GM21423 (cell line): ENCODE measurements around the gene RPS15.
"Not testable (repeated sequence)": the region's sequence is repeated elsewhere in the genome, so short reads cannot be mapped to it uniquely, and the experiment has no call there.

ENCODE experiments used
- ATAC-seq: cut with Tn5 transposase; IDR thresholded peaks from one replicate; pipeline ENCODE4 v1.9.1; 2021; ENCODE audit warnings: mild to moderate bottlenecking, moderate library complexity; ENCODE audit not compliant: unreplicated experiment

Gene RPS15

GRCh38 chr19:1418951-1419738 lies 19.1 kb upstream of the RPS15 start:
- ATAC-seq = no peak

GRCh38 chr19:1420085-1420484 lies 18.1 kb upstream of the RPS15 start:
- ATAC-seq = not testable (repeated sequence)

DNA sequence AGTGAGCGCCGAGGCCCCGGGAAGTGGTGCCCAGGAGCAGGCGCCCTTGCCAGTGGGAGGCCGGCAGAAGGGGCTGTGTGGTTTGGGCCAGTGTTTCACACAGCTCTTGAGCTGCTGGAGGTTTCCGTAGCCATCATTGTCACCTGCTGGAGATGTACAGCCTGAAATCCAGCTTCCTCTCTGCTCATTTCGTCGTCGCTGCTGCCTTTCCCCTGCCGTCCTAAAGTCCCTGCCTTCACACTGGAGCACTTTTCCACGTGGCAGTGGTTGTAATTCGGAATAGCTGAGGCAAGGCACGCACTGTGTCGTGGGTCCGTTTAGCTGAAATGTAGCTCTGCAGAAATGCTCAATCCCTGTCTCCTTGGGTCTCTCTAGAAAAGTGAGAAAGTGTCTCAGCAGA lies 17.6 kb upstream of the RPS15 start:
- ATAC-seq = no peak

DNA sequence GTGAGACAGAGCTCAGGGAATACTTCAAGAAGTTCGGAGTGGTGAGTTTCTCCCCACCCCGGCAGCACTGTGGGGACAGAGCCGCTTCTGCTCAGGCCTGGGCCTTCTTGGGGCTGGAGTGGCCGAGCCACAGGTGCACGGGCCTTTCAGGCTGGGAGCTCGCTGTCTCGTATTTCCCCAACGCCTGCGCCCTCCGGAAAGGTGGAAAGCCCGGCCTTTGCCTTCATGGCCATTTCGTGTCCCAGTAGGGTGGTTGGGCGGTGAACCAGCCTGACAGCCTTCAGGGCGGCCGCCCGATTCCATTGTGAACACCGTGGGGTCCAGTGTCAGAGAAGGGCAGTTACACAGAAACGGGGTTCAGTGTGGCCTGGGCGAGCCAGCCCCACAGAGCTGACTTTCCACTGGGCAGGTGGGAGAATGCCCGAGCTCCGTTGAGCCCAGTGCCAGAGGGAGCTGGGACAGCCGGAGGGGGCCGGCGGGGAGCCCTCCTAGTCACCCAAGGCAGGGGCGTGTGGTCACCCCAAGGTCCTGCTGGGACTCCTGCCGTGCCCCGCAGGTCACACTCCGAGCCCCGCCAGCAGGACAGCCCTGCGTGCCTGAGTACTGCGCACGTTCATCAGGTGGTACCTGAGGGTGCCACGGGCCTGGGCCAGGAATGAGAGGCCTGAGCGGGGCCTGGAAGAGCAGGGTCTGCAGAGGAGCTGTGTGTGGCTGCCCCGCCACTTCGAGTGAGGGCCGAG lies 16.8 kb upstream of the RPS15 start:
- ATAC-seq = no peak

DNA sequence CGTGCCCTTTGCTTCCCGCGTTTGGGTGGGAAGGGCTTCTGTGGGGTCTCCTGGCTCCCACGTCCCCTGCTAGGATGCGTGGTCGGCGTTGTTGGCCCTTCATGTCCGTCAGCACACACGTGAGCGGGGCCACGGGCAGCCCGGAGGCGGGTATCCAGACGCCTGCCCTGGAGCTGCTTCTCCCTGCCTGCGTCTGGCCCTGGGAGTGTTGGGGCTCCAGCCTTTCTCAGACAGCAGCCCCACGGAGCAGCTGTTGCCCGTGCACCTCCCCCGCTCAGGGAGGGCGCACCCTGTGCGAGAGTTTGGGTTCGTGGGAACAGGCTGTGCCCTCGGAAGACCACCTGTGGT lies 16.3 kb upstream of the RPS15 start:
- ATAC-seq = no peak

DNA sequence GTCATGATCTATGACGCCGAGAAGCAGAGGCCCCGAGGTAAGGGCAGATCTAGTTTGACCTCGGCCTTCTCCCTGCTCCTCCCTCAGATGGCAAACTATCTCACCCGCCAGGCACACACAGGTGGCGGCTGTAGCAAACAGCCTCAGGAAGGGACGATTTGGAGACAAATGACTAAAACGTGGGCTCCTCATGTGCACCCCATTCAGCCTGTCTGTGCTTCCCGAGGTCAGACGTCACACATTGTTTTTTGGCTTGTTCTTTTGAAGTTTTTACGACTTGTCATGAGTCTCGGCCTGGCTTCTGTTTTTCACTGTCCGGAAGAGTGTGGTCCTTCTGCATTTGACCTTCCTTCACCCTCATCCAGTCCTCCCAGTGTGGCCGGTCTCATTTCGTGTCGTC lies 15.8 kb upstream of the RPS15 start:
- ATAC-seq = no peak

DNA sequence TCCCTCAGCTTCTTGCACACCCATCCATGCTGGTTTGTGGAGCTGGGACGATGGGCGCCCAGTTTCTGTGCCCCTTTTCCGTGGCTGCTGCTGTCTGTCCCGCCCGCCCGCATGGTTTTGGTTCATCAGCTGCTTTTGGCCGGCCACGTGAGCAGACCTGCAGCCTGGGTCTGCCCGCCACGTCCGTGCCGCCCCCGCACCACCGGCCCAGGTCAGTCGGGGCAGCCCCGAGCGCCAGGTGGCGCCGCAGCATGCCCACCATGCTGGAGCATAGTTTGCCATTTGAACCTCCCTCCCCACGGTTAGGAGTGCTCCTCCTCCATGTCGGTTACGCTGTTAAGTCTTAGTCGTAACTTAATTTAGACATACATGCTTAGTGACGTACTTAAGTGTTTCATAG lies 15.3 kb upstream of the RPS15 start:
- no peak for ATAC-seq

DNA sequence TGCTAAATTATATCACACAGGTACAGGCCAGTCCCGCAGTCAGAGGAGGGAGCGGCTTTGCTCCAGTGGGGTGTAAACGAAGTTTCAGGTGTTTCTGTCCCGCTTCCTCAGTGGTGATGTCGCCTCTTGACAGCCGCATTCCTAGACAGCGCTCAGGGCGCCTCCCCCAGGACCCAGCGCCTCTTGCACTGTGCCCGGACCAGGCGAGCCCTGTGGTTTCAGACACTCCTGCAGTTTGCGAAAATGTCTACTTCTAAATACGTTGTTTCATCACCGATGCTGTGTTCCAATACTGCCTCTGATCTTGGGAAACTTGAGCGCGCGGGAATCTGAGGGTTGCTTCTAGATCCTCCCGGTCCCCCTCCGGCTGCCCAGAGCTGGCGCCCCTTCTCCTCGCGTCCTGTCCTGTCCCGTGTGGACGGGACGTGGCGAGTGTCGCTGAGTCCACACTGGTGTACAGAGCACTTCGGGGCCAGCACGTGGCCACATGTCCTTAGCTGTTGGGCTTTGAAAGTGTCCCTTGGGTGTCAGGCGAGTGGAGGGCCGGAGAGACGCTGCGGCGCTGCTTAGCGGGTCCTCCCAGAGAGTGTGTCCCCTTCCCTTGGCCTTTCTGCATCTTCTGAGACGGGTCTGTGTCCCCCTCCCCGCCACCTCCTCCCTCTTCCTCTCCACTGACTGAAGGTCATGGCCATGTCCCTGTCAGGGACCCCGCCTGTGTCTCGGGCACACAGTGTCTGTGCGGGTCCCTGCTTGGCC lies 14.6 kb upstream of the RPS15 start:
- no peak for ATAC-seq

DNA sequence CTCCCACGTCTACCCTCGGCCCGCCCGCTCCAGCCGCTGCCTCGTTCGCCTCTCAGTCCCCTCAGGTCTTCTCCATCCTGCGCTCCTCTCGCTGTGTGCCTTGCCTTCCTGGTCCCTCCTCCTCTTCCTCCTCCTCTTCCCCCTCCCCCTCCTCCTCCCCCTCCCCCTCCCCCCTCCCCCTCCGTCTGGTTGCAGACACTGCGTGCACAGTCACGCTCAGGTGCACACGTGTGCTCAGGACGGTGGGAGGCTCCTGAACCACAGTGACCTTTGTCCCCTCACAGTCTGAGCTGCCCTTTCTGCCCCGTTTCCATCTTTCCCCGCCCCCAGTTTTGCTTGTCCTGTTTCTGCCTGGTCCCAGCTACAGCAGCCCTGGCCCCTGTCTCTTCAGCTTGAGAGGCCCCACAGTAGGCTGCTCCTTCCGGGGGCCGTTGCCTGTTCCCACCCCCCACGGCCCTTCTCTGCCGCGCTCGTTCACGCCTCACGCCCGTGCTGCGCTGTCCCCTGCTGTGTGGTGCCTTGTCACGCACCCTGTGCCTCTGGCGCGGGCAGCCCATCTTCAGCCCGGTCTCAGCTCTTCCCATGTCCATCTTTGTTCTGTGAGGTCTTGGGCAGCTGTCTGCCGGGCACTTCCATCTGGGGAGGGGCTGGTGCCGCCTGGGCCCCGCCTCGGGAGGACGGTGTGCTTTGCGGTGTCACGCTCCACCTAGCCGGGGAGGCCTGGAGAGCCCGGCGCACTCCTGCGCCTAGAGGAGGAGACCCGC lies 13.8 kb upstream of the RPS15 start:
- no peak for ATAC-seq

- ATAC-seq = no peak
Measured at GRCh38 chr19:1425102-1425837, 12.9 kb upstream of the RPS15 start.

DNA sequence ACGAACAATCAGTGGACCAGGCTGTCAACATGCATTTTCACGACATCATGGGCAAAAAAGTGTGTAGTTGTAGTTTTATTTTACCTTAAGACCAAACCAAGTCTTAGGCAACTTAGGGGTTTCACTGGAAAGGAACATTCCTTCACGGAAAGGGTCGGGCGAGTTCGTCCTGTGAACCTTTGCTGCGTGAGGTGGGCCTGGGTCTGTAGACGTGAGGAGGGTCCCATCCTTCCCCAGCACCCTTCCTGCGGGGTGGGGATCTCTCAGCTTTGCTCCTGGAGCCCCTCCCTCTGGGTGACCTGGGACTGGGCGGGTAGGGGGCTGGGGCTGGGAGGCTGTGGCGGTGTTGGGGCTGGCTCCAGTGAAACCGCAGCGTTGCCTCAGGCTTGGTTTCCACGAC lies 12.3 kb upstream of the RPS15 start:
- no peak for ATAC-seq

DNA sequence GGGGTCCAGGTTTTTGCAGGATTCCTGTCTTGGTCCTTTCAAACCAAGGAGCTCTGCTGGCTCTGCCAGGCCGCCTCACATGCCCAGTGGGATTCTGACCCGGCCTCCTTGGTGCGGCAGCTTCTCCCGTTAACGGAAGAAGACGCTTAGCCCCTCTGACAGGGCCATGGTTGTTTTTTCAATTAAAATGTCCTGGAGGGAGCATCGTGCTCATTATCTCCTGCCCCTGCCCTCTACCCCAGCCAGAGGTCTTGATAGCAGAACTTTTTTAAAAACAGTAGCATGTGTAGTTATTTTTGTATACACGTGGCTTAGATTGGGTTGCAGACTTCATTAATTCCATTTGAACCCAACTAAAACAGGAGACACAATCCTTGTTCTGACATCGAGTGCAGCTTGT lies 11.5 kb upstream of the RPS15 start:
- no peak for ATAC-seq

- ATAC-seq = no peak
Measured at GRCh38 chr19:1427221-1427920, 10.8 kb upstream of the RPS15 start.

- ATAC-seq = no peak
Measured at GRCh38 chr19:1428738-1429391, 9.3 kb upstream of the RPS15 start.

GRCh38 chr19:1429750-1430149 lies 8.4 kb upstream of the RPS15 start:
- ATAC-seq = no peak

GRCh38 chr19:1430246-1430645 lies 8.0 kb upstream of the RPS15 start:
- ATAC-seq = no peak

DNA sequence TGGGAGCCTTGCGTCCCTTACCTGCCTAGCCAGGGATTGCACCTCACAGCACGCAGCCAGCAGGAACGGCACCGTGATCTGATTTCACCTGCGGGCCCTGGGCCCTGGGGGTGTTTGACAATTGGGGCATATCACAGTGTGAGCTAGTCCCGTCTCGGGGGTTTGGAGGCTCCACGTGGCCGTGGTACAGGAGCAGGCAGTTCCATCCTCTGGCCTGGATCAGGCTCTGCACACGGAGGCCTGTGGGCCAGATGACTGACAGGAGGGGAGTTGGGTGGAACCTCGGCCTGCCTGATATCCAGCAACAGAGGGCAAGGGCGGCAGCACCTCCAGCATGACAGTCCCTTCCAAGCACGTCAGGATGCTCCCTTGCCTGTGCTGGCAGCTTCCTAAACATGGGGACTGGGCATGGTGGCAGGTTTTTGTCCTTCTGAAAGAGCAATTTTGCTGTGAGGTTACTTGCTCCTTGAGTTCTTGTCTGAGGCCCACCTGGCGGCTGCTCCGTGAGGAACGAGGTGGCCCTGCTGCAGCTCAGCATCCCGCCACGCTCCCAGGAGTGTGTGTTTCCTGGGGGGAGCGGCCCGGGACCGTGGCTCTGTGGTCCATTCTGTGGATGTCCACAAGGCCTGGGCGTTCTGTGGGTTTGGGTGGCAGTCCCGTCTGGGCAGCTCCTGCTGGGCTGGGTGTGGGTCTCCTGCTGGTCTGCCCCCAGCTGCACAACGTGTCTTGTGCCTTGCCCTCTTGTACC lies 6.3 kb upstream of the RPS15 start:
- ATAC-seq = no peak

DNA sequence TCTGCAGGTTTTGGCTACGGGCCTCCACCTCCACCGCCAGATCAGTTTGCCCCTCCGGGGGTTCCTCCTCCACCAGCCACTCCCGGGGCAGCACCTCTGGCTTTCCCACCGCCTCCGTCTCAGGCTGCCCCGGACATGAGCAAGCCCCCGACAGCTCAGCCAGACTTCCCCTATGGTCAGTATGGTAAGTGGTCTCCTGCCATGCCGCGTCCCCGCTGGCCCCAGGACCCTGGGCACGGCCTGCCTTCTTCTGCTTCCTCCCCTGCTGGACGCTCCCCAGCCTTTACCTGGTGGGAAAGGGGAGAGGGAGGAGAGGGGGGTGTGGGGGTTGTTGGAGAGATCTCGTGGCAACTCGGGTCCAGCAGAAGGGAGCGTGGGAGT lies 5.7 kb upstream of the RPS15 start:
- no peak for ATAC-seq
